ENCODE results near the gene C16orf86.

The C16orf86 gene

DNA sequence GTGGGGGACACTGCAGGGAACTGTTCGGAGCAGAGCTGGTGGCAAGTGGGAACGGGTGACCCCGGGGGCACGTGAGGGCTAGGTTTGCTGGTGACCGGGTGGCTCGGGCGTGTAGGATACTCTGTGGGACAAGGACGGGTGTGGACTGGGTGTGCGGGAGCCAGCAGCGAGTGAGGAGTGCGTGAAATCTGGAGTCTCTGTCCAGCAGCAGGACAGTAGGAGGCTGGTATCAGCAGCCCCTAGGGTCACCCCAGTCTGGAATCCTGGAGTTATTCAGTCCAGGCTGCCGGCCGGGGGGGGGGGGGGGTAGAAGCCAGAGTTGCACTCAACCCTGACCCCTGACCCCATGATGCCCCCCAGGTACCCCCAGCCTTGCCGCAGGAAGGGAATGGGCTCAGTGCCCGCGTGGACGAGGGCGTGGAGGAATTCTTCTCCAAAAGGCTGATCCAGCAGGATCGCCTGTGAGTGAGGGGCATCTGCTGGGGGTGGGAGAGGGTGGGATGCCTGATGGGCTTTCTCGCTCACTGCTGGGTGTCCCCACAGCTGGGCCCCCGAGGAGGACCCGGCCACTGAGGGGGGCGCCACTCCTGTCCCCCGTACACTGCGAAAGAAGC is 12.7 kb upstream of the C16orf86 start:
- DNase-seq = no peak

DNA sequence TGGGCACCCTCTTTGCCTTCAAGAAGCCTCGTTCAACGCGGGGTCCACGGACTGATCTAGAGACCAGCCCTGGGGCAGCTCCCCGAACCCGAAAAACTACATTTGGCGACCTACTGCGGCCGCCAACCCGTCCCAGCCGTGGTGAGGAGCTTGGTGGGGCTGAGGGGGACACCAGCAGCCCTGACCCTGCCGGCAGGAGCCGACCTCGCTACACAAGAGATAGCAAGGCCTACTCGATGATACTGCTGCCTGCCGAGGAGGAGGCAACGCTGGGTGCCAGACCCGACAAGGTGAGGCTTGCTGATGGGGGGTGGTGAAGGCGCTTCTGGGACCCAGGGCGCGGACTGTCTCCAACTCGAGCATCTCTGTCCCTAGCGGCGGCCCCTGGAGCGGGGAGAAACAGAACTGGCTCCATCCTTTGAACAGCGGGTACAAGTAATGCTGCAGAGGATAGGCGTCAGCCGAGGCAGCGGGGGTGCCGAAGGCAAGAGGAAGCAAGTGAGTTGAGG is 12.2 kb upstream of the C16orf86 start:
- no peak for DNase-seq

DNA sequence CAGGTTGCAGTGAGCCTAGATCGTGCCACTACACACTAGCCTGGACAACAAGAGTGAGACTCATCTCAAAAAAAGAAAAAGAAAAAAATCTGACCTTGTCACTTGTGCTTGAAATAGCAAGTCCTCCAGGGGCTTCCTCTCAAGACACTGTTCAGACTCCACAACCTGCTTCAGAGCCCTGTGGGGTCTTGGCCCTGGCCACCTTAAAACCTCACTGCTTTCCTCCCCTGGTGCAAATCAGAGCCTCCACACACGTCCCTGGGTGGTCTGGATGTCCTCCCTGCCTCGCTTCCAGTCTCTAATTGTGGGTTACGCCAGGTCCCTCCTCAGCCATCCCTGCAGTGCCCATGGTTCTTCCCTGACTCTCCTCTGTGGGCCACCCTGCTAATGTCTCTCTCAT is 11.3 kb upstream of the C16orf86 start:
- no peak for DNase-seq

DNA sequence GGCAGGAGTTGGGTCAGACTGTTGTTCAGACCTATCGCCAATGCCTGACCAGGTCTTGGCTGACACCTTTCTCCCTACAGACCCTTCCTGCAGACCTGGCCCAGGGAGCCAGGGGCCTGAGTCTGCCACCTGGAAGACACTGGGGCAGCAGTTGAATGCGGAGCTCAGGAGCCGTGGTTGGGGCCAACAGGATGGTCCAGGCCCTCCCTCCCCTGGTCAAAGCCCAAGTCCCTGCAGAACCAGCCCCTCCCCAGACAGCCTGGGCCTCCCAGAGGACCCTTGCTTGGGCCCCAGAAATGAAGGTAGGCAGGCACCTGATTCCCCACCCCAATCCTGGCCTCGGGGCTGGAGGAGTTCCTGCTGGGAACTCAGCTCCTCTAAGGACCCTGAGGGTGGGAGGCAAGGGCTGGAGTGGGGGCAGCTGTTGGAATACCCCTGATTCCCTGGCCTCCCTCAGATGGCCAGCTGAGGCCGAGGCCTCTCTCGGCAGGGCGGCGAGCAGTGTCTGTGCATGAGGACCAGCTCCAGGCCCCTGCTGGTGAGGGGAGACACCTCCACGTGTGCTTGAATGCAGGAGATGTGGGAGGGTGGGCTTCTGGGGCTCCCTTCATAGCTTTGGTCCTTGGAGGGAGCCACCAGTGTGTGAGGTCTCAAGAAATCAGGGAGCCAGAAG is 10.1 kb upstream of the C16orf86 start:
- no peak for DNase-seq

DNA sequence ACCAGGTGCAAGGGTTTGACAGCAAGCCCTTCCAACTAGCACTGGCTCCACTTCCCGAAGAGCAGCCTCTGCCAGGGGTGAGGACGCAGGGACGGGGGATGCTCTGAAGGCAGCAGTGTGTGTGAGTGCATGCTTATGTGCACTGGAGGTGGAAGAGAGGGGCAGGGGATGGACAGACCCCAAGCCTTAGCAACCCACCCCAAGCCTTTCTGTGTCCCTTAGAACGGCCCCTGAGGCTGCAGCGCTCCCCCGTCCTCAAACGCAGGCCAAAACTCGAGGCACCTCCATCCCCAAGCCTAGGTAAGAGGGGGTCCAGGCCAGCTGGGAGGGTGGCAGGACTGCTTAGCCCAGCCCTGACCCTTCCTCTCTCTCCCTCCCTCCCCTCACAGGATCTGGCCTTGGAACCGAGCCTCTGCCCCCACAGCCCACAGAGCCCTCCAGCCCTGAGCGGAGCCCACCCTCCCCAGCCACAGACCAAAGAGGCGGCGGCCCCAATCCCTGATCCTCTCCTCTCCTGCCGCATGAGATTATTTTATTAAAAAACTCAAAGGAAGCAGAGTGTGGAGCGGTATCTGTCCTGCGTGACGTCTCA is 9.5 kb upstream of the C16orf86 start:
- no peak for DNase-seq

DNA sequence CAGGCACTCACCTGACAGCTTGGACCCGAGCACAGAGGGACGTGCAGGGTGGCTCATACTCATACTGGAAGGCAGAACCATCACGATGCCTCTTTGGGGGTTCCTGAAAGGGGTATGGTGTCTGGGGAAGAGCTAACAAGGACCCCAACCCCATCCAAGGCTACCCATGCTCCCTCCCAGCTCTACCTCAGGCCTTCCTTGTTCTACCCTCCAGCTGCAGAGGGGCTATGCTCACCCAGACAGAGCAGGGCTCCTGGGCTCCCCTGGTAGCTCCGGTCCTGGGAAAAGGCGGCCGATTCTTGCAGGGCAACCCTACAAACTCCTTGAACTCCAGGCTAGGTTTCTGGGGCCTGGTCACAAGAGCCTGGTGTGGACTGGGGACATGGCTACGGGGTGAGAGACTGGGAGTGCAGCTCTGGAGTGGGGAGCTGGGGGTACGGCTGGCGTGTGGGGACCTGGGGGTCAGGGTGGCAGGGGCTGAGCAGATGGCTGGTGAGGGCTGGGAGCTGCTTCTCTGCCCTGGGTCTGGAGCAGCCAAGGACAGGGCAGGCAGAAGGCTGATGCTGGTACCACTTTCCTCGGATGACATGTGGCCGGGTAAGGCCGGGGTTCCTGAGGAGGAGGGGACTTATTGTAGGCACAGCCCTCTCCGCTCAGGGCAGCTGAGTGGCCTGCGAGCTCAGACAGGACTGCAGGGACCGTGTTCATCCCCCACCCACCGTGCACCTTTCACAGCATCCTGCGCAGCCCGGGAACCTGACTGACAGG is 8.7 kb upstream of the C16orf86 start:
- no peak for DNase-seq

DNA sequence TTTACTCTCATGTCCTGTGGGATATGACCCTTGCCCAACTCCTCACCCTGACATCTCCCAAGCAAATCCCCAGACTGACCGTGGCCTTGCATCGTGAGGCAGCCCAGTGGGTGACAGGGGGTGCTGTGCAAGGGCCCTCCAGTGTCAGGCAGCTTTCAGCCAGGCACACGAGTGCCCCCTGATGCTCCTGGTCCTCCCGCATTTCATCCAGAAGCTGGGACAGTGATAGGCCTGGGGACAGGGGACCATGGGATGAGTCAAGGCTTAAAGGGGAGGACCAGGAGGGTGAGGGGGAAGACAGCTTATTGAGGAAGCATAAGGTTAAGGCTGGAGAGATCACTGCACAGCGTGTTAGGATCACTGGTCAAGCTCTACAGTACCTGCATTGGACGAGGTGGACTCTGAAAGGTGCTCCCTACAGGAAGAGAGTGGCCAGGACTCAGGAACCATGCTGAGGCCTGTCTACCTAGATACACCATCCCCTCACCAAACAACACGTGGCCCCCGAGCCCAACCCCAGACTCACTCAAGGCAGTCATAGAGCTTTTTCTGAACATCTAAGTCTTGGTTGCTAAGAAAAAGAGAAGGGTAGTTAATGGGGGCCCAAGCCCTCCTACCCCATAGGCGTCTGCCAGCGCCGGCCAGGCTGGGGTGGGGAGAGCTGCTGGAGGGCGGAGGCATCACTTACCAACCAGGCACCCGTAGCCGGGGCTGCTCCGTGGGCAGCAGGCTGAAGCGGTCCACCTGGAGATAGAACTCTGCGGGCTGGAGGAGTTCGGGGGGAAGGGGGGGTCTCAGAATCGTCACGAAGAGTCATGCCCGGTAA is 7.6 kb upstream of the C16orf86 start:
- DNase-seq = no peak

DNA sequence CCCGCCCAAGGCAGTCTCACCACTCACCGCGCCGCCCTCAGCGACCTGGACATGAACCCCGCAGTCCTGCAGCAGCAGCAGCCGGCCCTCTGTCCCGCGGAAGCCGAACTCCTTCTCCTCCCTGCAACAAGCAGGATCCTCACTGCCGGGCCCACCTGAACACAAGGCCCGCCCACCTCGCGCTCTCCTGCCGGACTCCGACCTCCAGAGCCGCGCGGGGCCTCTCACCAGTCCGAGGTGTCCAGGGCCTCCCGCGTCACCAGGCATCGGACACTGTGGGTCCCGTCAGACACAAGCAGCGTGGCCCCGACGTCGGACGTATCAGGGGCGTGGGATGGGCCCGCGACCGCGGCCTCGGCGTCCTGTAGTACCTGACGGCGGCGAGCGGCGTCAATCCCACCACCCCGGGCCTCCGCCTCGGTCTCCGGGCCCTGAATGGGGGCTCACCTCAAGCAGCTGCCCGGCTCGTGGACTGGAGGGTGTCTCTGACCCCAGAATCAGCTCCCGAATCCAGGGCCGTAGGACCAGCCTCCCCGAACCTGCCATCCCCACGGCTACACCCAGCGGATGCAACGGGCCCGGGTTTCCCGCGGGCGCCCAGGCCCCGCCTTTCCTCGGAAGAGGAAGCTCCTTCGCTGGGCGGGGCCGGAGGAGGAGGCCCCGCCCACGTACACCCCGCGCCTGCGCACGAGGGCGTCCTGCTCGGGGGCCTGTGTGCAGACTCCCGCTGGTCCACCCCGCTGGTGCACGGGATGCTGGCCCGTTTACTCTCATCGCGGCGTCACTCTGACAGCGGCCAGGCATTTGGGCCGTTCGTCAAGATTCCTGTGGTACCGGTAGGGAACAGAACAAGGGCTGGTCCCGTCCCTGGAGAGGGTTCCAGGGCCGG is 6.7 kb upstream of the C16orf86 start, which contains the start of gene ACD:
Gene ACD, minus strand, starts transcription at position 586 of the 889 bp plus-strand sequence. Its CDS starts 40 bp downstream, at position 546.
- DNase-seq = peak; percentile 87

DNA sequence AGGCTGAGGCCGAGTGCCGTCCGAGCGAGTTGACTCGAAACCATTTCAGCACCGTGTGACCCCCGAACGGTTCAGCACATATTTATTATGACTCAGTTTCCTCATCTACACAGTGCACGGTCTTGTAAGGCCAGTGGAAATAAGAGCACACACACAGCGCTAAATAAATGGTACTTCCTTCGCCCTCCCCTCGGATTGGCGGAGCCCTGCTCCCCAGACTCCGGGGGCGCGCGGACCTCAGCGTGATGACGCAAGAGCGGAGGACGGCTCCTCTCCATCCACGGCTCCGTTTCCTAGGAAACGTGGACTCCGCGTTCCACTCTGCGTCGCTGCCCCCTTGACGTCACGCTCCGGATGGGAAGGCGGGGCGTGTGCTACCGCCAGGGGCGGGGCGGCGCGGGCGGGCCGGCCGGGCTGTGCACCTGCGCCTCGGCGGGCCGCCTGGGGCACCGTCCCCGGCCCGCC is 6.0 kb upstream of the C16orf86 start, which contains the start of gene PARD6A:
Gene PARD6A, plus strand, starts transcription at position 397 of the 465 bp plus-strand sequence. CDS start 79 bp downstream, outside the sequence.
- DNase-seq = peak; percentile 94

DNA sequence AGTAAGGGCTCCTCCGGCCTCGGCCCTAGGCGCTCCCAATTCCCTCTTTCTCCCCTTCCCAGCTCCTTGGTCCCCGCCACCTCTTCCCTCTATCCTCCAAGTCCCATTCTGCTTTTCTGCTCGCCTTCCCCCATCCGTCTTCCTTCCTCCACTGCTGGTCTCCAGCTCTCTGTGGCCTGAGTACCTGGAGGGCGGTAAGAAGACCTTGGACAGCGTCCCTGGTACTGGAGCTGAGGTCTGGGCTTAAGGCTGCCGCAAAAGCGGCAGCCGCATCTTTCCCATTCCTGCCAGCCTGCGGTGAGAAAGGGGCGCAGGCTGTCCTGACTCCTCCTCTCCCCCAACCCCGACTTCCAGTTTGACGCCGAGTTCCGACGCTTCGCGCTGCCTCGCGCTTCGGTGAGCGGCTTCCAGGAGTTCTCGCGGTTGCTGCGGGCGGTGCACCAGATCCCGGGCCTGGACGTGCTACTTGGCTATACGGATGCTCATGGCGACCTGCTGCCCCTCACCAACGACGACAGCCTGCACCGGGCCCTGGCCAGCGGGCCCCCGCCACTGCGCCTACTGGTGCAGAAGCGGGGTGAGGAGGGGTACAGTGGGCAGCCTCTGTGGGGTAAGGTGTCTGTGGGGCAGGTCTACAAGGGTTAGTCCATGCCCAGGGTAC is 5.4 kb upstream of the C16orf86 start:
- no peak for DNase-seq

DNA sequence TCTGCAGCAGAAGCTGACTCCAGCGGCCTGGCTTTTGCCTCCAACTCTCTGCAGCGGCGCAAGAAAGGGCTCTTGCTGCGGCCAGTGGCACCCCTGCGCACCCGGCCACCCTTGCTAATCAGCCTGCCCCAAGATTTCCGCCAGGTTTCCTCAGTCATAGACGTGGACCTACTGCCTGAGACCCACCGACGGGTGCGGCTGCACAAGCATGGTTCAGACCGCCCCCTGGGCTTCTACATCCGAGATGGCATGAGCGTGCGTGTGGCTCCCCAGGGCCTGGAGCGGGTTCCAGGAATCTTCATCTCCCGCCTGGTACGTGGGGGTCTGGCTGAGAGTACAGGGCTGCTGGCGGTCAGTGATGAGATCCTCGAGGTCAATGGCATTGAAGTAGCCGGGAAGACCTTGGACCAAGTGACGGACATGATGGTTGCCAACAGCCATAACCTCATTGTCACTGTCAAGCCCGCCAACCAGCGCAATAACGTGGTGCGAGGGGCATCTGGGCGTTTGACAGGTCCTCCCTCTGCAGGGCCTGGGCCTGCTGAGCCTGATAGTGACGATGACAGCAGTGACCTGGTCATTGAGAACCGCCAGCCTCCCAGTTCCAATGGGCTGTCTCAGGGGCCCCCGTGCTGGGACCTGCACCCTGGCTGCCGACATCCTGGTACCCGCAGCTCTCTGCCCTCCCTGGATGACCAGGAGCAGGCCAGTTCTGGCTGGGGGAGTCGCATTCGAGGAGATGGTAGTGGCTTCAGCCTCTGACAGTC is 4.5 kb upstream of the C16orf86 start:
- DNase-seq = no peak

DNA sequence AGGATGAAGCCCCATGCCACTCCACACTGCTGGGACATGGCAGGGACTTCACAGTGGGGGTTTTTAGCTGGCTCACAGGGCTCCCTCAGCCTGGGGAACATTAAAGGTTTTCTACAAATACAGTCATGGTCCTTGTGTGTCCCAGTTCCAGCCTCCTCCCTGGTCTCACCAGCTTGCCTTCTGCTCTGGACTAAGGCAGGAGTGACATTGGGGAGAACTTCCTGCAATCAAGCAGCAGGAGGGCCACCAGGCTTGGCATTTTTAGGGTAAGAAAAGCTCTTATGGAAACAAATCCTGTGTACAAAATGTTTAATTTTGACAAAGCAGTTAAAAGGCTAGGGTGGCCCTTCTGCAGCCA is 4.0 kb upstream of the C16orf86 start:
- DNase-seq = no peak

DNA sequence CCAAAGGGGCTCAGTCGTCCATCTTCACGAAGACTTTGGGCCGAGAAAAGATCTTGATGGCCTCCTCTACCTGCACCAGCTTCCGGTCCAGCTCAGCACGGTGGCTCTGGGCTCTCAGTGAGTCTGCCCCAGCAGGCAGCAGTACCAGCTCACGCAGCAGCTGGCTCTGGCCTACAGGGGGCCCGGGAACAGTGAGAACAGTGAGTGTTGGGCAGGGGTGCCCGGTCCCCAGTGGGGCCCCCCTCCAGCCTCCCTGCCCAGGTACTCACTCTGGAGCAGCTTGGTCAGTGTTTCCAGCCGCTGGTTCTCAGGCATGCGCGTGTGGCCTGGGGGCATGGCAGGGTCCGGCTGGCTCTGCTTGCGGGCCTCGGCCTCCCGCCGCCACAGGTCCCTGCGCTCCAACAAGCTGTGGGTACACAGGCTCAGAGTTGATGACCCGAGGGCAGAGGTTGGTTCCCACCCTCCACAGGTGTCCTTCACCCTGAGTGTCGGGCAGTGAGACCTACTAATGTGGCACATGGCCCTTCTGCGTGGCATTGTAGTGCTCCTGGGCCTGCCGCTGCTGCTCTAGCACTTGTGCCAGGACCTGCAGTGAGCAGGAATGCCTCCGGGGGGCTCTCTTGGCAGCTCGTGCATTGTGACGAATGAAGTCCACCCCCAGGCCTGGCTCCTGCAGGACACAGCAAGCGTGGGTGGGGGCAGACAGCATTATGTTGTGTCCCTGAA is 3.3 kb upstream of the C16orf86 start:
- DNase-seq = no peak

DNA sequence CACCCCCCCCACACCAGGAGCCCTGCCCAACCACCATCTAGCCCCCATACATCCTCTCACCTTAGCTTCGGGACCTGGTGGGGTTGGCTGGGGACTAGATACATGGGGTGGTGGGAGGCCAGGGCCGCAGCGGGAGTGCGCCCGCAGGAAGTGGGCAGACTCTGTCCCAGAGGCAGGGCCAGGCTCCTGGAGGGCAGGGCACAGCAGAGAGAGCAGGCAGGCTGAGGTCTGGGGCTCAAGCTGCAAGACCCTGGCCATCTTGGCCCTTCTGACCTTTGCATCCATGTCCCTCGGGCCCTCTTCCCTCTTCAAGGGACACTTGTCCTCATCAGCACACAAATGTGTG is 2.8 kb upstream of the C16orf86 start:
- no peak for DNase-seq

DNA sequence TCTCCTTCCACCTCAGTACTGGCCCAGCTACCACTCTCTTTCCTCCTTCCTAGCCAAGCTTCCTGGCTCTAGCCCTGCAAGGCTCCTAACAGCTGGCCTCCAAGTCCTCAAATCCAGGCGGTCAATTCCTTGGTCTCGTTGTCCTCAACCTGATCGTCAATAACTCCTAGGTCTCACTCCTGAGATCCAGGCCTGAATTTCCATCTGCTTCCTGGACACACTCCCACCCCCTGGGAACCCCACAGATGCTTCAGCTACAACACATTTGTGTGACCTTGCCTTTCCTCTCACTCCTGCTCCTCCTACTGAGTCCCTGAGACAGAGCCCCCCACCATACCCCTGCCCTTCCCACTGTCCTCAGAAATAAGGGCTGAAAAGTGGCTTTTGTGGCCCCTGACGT is 2.4 kb upstream of the C16orf86 start:
- DNase-seq = no peak

DNA sequence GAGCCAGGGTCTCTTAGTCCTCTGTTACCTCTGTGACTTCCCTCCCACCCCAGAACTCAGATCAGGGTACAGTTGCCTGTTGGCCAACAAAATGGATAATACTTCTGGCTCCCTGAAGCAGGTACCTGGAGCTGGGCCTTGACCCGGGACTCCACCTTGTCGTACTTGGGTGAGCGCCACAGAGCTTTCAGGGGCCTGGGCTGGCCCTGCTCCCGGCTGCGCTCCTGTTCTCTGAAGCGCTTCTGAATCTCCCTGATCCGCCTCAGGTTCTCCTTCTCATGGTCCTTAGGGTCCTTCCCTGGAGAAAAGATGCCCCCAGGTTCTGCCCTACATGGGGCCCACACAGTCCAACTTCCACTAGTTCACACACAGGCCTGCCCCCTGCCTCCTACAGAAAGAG is 1.7 kb upstream of the C16orf86 start:
- DNase-seq = no peak

DNA sequence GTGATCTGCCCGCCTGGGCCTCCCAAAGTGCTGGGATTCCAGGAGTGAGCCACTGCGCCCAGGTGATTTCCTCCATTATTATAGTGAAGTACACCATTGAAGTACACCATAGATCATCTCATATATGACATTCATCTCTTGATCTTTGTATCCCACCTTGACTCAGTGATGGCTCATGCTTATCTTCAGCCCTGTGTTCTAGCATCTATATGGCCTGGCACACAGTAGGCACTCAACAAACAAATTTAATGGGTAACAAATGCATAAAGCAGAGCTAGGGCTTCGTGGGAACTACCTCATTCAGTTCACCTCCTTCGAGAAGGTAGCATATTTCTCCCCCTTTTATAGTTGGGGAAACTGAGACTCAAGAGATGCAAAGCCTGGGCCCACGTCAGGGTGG is 1.0 kb upstream of the C16orf86 start:
- DNase-seq = no peak

DNA sequence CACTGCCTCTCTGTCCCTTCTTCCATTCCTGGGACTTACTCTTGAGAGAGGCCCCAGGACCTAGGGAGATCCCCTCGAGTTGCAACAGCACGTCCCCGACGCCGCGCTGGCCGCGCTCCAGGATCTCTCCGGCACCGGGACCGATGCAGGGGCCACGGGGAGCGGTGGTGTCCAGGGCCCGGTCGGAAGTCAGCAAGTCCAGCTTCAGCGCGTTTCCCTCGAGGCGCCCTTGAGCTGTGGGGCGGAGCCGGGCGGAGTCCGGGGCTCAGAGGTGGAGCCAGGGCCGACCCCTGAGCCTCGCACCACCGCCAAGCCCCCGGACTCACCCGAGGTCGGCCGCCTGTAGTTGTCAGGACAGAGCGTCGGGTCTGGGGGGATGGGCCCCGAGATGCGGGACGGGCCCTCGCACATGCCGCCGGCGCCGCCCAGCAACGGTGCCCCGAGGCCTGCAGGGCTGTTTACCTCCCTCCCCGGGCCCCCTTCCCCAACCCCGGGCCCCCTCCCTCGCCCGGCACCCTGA is 522 bp upstream of the C16orf86 start:
- DNase-seq = peak; percentile 28

DNA sequence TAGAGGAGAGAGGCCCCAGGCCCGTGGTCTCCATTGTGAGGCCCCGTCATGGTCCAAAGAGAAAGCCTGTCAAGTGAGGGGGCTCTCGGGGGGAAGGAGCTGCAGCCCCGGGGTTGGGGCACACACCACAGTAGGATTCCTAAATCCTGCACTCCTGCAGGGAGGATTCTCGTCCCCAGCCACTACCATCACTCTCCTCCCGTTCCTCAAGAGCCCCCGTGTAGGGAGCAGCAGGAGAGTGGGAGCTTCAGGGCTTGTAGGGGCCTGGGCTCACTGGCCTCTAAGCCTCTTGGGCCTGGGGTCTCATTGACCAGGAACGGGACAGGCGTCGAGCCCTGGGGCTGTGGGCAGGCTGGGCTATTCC is 821 bp downstream of the C16orf86 start:
- peak; percentile 50 for DNase-seq

All from NCI-H2171 treated with DMSO at 0.1 percent for 48 hours (cell line).